WTC11 (cell line): ENCODE results near the gene RBCK1.

Experiments used
- CTCF ChIP-seq: fragments of 200-600 bp; IDR thresholded peaks from 2 replicates; pipeline ENCODE4 v1.8.0; 2022; ENCODE audit warnings: antibody characterized with exemption
- MLX ChIP-seq: sonication (generic); formaldehyde crosslinking; IDR thresholded peaks from 2 replicates; pipeline ENCODE4 v1.8.1; 2023; ENCODE audit warnings: mild to moderate bottlenecking, missing genetic modification reagents, moderate library complexity
- MYBL2 ChIP-seq: sonication (generic); formaldehyde crosslinking; IDR thresholded peaks from 2 replicates; pipeline ENCODE4 v1.8.1; 2023; ENCODE audit warnings: mild to moderate bottlenecking, moderate library complexity, missing genetic modification reagents
- SP1 ChIP-seq: sonication (generic); formaldehyde crosslinking; conservative IDR thresholded peaks from 2 replicates; pipeline ENCODE4 v1.8.1; 2022; ENCODE audit warnings: missing genetic modification reagents
- STAT6 ChIP-seq: sonication (generic); formaldehyde crosslinking; conservative IDR thresholded peaks from 2 replicates; pipeline ENCODE4 v1.8.1; 2023; ENCODE audit warnings: mild to moderate bottlenecking, low read depth, missing genetic modification reagents, moderate library complexity
- TCF7 ChIP-seq: sonication (generic); formaldehyde crosslinking; IDR thresholded peaks from 2 replicates; pipeline ENCODE4 v1.8.0; 2022; ENCODE audit warnings: mild to moderate bottlenecking, low read depth, missing genetic modification reagents, moderate library complexity
- TF ChIP-seq, protein P1 (sequence below): sonication (generic); formaldehyde crosslinking; IDR thresholded peaks from 2 replicates; pipeline ENCODE4 v1.8.0; 2022; ENCODE audit warnings: mild to moderate bottlenecking, missing genetic modification reagents
- TF ChIP-seq, protein P2 (sequence below): sonication (generic); formaldehyde crosslinking; IDR thresholded peaks from 2 replicates; pipeline ENCODE4 v1.8.1; 2023; ENCODE audit warnings: mild to moderate bottlenecking, missing genetic modification reagents
- TF ChIP-seq, protein P3 (sequence below): sonication (generic); formaldehyde crosslinking; IDR thresholded peaks from 2 replicates; pipeline ENCODE4 v1.8.1; 2022; ENCODE audit warnings: mild to moderate bottlenecking, moderate library complexity, missing genetic modification reagents

DNA sequence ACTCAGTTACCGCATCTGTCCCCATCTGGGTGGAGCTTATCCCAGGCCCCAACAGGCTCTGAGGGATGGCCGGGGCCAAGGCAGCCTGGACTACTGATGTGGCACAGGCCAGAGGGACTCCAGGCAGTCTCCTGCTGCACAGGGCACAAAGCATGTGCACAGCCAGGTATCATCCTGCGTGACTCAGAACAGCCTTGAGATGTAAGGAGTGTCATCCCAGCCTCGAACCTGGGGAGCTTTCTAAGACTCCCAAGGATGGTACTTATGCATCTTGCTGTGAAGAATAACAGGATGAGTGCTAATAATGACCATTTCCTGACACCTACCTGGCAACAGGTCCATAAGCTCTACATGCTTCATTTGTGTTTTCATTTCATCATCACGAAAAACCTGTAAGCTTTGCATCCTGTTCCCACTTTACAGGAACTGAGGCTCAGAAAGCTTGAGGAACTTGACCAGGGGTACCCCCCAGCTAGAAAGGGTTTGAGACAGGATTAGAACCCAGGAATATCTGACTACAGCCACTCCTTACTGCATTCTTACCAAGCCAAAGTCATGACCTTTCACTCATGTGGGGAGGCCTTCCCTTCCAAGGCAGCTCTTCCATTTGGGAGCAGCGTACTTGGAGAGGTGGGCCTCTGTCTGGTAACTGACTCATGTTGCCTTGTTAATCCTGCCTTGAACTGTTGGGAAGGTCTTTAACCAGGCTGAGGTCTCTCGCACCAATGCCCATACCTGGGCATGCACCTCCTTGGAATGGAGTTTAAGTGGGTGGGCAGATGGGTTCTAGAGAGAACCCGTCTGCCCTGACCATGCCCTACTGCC, 25.6 kb upstream of the RBCK1 start:
- TF ChIP-seq STAT6 (CRISPR knock-in tag) (no peak), MYBL2 (CRISPR knock-in tag) (no peak), CTCF (no peak), TCF7 (no peak), SP1 (CRISPR knock-in tag) (no peak), MLX (CRISPR knock-in tag) (no peak)
- TF ChIP-seq, protein P1, sequence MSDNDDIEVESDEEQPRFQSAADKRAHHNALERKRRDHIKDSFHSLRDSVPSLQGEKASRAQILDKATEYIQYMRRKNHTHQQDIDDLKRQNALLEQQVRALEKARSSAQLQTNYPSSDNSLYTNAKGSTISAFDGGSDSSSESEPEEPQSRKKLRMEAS, result no peak
- TF ChIP-seq, protein P2, sequence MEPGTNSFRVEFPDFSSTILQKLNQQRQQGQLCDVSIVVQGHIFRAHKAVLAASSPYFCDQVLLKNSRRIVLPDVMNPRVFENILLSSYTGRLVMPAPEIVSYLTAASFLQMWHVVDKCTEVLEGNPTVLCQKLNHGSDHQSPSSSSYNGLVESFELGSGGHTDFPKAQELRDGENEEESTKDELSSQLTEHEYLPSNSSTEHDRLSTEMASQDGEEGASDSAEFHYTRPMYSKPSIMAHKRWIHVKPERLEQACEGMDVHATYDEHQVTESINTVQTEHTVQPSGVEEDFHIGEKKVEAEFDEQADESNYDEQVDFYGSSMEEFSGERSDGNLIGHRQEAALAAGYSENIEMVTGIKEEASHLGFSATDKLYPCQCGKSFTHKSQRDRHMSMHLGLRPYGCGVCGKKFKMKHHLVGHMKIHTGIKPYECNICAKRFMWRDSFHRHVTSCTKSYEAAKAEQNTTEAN, result no peak
- TF ChIP-seq, protein P3, sequence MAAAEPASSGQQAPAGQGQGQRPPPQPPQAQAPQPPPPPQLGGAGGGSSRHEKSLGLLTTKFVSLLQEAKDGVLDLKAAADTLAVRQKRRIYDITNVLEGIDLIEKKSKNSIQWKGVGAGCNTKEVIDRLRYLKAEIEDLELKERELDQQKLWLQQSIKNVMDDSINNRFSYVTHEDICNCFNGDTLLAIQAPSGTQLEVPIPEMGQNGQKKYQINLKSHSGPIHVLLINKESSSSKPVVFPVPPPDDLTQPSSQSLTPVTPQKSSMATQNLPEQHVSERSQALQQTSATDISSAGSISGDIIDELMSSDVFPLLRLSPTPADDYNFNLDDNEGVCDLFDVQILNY, result no peak
